Spleen (tissue), 11 donors: ENCODE data around the gene HOXA10. TPM values are rescaled to one million over a fixed set of nuclear protein-coding genes. Genes with fewer than 3 reads are reported as not detected.

Experiments
- DNase-seq: peaks from one replicate; pipeline ENCODE4 v3.0.0-alpha.2; 2020
- H3K27ac ChIP-seq, 8 donors: fragments of 200-600 bp; sonication (generic) in 7 of 8; 1 replicate in 4 of 8; 2 replicates in 4 of 8; pipeline versions ENCODE4 v1.5.0 to v1.8.0; 2016 to 2021; ENCODE audit warnings: inconsistent platforms in 4 of 8, mild to moderate bottlenecking in 4 of 8, moderate library complexity in 1 of 8
- H3K27me3 ChIP-seq, 7 donors: fragments of 200-600 bp; sonication (generic) in 6 of 7; replicated peaks in 1 of 7; 1 replicate in 4 of 7; 2 replicates in 3 of 7; pipeline versions ENCODE4 v1.5.0 to v1.8.0; 2016 to 2021; ENCODE audit warnings: inconsistent platforms in 3 of 7, mild to moderate bottlenecking in 1 of 7
- H3K36me3 ChIP-seq, 6 donors: fragments of 200-600 bp; sonication (generic) in 5 of 6; 1 replicate in 4 of 6; 2 replicates in 2 of 6; pipeline versions ENCODE4 v1.5.0 to v1.8.0; 2016 to 2021; ENCODE audit warnings: inconsistent platforms in 2 of 6
- H3K4me1 ChIP-seq, 6 donors: fragments of 200-600 bp; sonication (generic) in 5 of 6; 1 replicate in 3 of 6; 2 replicates in 3 of 6; pipeline versions ENCODE4 v1.5.0 to v1.8.0; 2016 to 2021; ENCODE audit warnings: inconsistent platforms in 3 of 6
- H3K4me3 ChIP-seq, 8 donors: fragments of 200-600 bp; sonication (generic) in 7 of 8; 1 replicate in 4 of 8; 2 replicates in 4 of 8; pipeline versions ENCODE4 v1.5.0 to v1.8.0; 2016 to 2021; ENCODE audit warnings: inconsistent platforms in 4 of 8, mild to moderate bottlenecking in 4 of 8, moderate library complexity in 2 of 8
- H3K9me3 ChIP-seq, 8 donors: fragments of 200-600 bp; sonication (generic) in 7 of 8; 1 replicate in 4 of 8; 2 replicates in 4 of 8; pipeline versions ENCODE4 v1.5.0 to v1.8.0; 2016 to 2021; ENCODE audit warnings: inconsistent platforms in 4 of 8
- CTCF ChIP-seq, 11 experiments: fragments of 200-600 bp in 7 of 11; fragments of 450-650 bp in 4 of 11; sonication (generic) in 4 of 11; IDR thresholded peaks in 8 of 11; conservative IDR thresholded peaks in 3 of 11; 1 replicate in 7 of 11; 2 replicates in 4 of 11; pipeline versions ENCODE4 v1.4.0 to v1.8.0; 2016 to 2021; ENCODE audit warnings: antibody characterized with exemption in 11 of 11, inconsistent platforms in 4 of 11, mild to moderate bottlenecking in 1 of 11
- POLR2A ChIP-seq, 3 donors: fragments of 450-650 bp; IDR thresholded peaks; one replicate each; pipeline ENCODE4 v1.5.1; 2017; ENCODE audit warnings: antibody characterized with exemption in 3 of 3, mild to moderate bottlenecking in 1 of 3
- POLR2AphosphoS5 ChIP-seq, 3 donors: sonication (generic); formaldehyde crosslinking; IDR thresholded peaks; one replicate each; pipeline ENCODE4 v1.5.1; 2017; ENCODE audit warnings: antibody characterized with exemption in 3 of 3
- WGBS, 5 donors: extraction: QIAGEN DNeasy Blood & Tissue Kit in 3 of 5; methylation state at CpG; one replicate each; pipeline versions ENCODE4 v1.1.5 to v1.1.7; 2013 to 2018; 5-methylcytosine and 5-hydroxymethylcytosine counted together
- intact Hi-C: fragments of 100-400 bp; cut with DNase I; formaldehyde crosslinking; loops from one replicate; pipeline ENCODE4 v1.15.0; 2023; ENCODE audit warnings: low total_unique reads
- polyA plus RNA-seq, 3 donors: library from polyadenylated mRNA; stranded (reverse); fragments of 200-250 nt; gene quantifications; one replicate each; pipeline ENCODE4 v1.2.1, GENCODE V29; 2013
- total RNA-seq, 7 donors: library from RNA; depleted of rRNA in 3 of 7; stranded (reverse); fragments of >200 nt in 3 of 7; fragmentation: NEBNext Ultra II Directional in 4 of 7; extraction: Animal tissue kit (Norgen Biotek cat#: 25700) in 4 of 7; gene quantifications; one replicate each; pipeline versions ENCODE4 v1.1.0 to v1.2.1, GENCODE V29; 2016 to 2021
- donor health status: healthy with polysubstance abuse.
- donor health status: DM: no; HTN: no; CAD: no; lungs with moderate emphysema.
- donor health status: DM: no; HTN: no; CAD: no.
- donor health status: Bipolar disorder and iron deficiency.
- donor health status: healthy.
- donor health status: DM: no; HTN: no; CAD: no.
- donor health status: DM: yes; HTN: yes; CAD: no.

HOXA10 gene
- total and polyA plus RNA-seq, 10 donors, result 0.05 to 0.72 (median 0.20) TPM; not detected in 4

- Histone ChIP-seq H3K27ac (no peak overlapping the region), H3K4me1 (peaks cover 8 to 66% (median 50%) of the 10 kb centered on the region in 6 donors), H3K36me3 (no peaks in the 10 kb centered on the region), H3K27me3 (peaks cover 39 to 100% (median 96%) of the 10 kb centered on the region in 7 donors), H3K4me3 (peak overlapping the region in 1 of 8 donors; percentile 68), H3K9me3 (no peaks in the 10 kb centered on the region)
- intact Hi-C loops, result loop anchor here (10.0 kb wide), 4 partner anchors 587 to 897 kb away; no protein-coding TSS in a partner anchor
- no peak for TF ChIP-seq POLR2AphosphoS5 (IDR thresholded peaks at IDR 0.05)
- TF ChIP-seq CTCF (IDR thresholded peaks at IDR 0.05 in 8 of 11, conservative IDR thresholded peaks at IDR 0.05 in 3 of 11), result no peak
- WGBS, 5 donors, result 11 to 13% (median 12%) methylated on average over 29 of the region's 29 CpGs
- DNase-seq, result no peak
These were observed 24.2 kb upstream of the HOXA10 start for GRCh38 chr7:27198138-27198841.

GRCh38 chr7:27197137-27198042 is 23.3 kb upstream of the HOXA10 start:
- no peak for DNase-seq
- Histone ChIP-seq H3K27ac (no peak overlapping the region), H3K9me3 (no peaks in the 10 kb centered on the region), H3K4me1 (peaks cover 15 to 68% (median 57%) of the 10 kb centered on the region in 6 donors), H3K27me3 (peaks cover 39 to 100% (median 96%) of the 10 kb centered on the region in 7 donors), H3K36me3 (no peaks in the 10 kb centered on the region), H3K4me3 (no peak overlapping the region)
- intact Hi-C loops, result loop anchor here (10.0 kb wide), 4 partner anchors 587 to 897 kb away; no protein-coding TSS in a partner anchor
- TF ChIP-seq CTCF (IDR thresholded peaks at IDR 0.05 in 8 of 11, conservative IDR thresholded peaks at IDR 0.05 in 3 of 11) (no peak), POLR2AphosphoS5 (IDR thresholded peaks at IDR 0.05) (no peak), POLR2A (IDR thresholded peaks at IDR 0.05) (no peak)
- 21 to 29% (median 22%) methylated on average over 18 of the region's 18 CpGs for WGBS, 5 donors

- Histone ChIP-seq H3K9me3 (no peaks in the 10 kb centered on the region), H3K36me3 (no peaks in the 10 kb centered on the region), H3K27me3 (peaks cover 42 to 100% (median 96%) of the 10 kb centered on the region in 7 donors), H3K4me3 (no peak overlapping the region), H3K27ac (no peak overlapping the region), H3K4me1 (peaks cover 15 to 68% (median 54%) of the 10 kb centered on the region in 6 donors)
- peak; percentile 91 for DNase-seq
- 2 to 3% (median 3%) methylated on average over 6 of the region's 6 CpGs for WGBS, 5 donors
- intact Hi-C loops, result loop anchor here (10.0 kb wide), 4 partner anchors 588 to 898 kb away; no protein-coding TSS in a partner anchor
- TF ChIP-seq POLR2A (IDR thresholded peaks at IDR 0.05) (no peak), POLR2AphosphoS5 (IDR thresholded peaks at IDR 0.05) (peak in 1 of 3 donors; percentile 29), CTCF (IDR thresholded peaks at IDR 0.05 in 8 of 11, conservative IDR thresholded peaks at IDR 0.05 in 3 of 11) (peak; percentile 22 to 79 (median 65))
These were observed 22.2 kb upstream of the HOXA10 start for GRCh38 chr7:27196287-27196767.
